ENCODE results near the gene COL1A2.

Gene COL1A2

DNA sequence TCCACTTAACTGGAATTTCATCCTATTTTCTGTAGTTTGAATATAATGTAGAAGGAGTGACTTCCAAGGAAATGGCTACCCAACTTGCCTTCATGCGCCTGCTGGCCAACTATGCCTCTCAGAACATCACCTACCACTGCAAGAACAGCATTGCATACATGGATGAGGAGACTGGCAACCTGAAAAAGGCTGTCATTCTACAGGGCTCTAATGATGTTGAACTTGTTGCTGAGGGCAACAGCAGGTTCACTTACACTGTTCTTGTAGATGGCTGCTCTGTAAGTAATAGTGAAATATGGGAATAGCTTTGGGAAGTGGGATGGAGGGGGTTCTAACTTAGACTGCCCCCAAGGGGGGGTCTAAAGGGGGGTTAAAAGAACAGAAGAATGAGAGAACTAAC lies 34.5 kb downstream of the COL1A2 start:
- no peaks in the 10 kb centered on the region for H3K9me3 ChIP-seq (ENCODE audit: insufficient read depth, low read length, severe bottlenecking)
- DNase-seq (no peak), ATAC-seq (ENCODE audit: insufficient read depth, low read depth) (no peak)
- H3K27me3 ChIP-seq (ENCODE audit: insufficient read depth, low read length, poor library complexity): peaks cover 10% of the 10 kb centered on the region
- no peaks in the 10 kb centered on the region for H4K20me1 ChIP-seq (ENCODE audit: insufficient read depth, low read length)
- no peak overlapping the region for H3K4me3 ChIP-seq (ENCODE audit: low read depth in 1 of 2, low read length in 2 of 2)
- H3K4me1 ChIP-seq (ENCODE audit: insufficient read depth, low read length): no peaks in the 10 kb centered on the region
- H3K4me2 ChIP-seq (ENCODE audit: insufficient read depth, low read length): no peak overlapping the region
- H2AFZ ChIP-seq (ENCODE audit: low read depth, low read length): no peak overlapping the region
- no peaks in the 10 kb centered on the region for H3K79me2 ChIP-seq (ENCODE audit: insufficient read depth, low read length)
- TF ChIP-seq, protein P1, sequence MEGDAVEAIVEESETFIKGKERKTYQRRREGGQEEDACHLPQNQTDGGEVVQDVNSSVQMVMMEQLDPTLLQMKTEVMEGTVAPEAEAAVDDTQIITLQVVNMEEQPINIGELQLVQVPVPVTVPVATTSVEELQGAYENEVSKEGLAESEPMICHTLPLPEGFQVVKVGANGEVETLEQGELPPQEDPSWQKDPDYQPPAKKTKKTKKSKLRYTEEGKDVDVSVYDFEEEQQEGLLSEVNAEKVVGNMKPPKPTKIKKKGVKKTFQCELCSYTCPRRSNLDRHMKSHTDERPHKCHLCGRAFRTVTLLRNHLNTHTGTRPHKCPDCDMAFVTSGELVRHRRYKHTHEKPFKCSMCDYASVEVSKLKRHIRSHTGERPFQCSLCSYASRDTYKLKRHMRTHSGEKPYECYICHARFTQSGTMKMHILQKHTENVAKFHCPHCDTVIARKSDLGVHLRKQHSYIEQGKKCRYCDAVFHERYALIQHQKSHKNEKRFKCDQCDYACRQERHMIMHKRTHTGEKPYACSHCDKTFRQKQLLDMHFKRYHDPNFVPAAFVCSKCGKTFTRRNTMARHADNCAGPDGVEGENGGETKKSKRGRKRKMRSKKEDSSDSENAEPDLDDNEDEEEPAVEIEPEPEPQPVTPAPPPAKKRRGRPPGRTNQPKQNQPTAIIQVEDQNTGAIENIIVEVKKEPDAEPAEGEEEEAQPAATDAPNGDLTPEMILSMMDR (IDR thresholded peaks at IDR 0.05; ENCODE audit: borderline replicate concordance, extremely low read depth, low read length, poor library complexity, severe bottlenecking): no peak
- no peak for TF ChIP-seq EZH2 (IDR thresholded peaks at IDR 0.05; ENCODE audit: borderline replicate concordance, low read depth, low read length, severe bottlenecking)
- no peak overlapping the region for H3K9ac ChIP-seq (ENCODE audit: low read depth, low read length)
- H3K36me3 ChIP-seq (ENCODE audit: insufficient read depth, low read length): no peaks in the 10 kb centered on the region
- H3K27ac ChIP-seq (ENCODE audit: low read length): no peak overlapping the region

DNA sequence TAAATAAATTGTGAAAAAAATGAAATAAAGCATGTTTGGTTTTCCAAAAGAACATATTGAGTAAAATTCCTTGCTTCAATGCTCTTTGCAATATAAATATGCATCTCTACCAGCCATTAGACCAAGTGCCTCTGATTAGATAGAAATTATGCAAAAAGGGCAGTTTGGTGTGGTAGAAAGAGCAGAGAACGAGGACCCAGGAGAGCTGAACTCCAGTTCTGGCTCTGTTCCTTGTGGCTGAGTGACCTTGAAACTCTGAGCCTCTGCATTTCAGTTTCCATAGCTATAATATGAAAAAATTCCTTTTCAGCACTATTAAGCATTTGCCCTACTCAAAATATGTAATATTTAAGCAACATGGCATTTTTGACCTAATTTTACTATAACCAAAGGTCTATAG lies 36.5 kb downstream of the COL1A2 start:
- no peak overlapping the region for H3K4me3 ChIP-seq (ENCODE audit: low read depth in 1 of 2, low read length in 2 of 2)
- TF ChIP-seq, protein P1 (IDR thresholded peaks at IDR 0.05; ENCODE audit: borderline replicate concordance, extremely low read depth, low read length, poor library complexity, severe bottlenecking): no peak
- TF ChIP-seq EZH2 (IDR thresholded peaks at IDR 0.05; ENCODE audit: borderline replicate concordance, low read depth, low read length, severe bottlenecking): no peak
- no peak overlapping the region for H3K9ac ChIP-seq (ENCODE audit: low read depth, low read length)
- no peaks in the 10 kb centered on the region for H3K4me1 ChIP-seq (ENCODE audit: insufficient read depth, low read length)
- no peak overlapping the region for H3K27ac ChIP-seq (ENCODE audit: low read length)
- ATAC-seq (ENCODE audit: insufficient read depth, low read depth): no peak
- H3K9me3 ChIP-seq (ENCODE audit: insufficient read depth, low read length, severe bottlenecking): no peaks in the 10 kb centered on the region
- H2AFZ ChIP-seq (ENCODE audit: low read depth, low read length): no peak overlapping the region
- DNase-seq: no peak
- H4K20me1 ChIP-seq (ENCODE audit: insufficient read depth, low read length): no peaks in the 10 kb centered on the region
- no peak overlapping the region for H3K4me2 ChIP-seq (ENCODE audit: insufficient read depth, low read length)
- H3K79me2 ChIP-seq (ENCODE audit: insufficient read depth, low read length): no peaks in the 10 kb centered on the region
- peaks cover 10% of the 10 kb centered on the region for H3K27me3 ChIP-seq (ENCODE audit: insufficient read depth, low read length, poor library complexity)
- no peaks in the 10 kb centered on the region for H3K36me3 ChIP-seq (ENCODE audit: insufficient read depth, low read length)

DNA sequence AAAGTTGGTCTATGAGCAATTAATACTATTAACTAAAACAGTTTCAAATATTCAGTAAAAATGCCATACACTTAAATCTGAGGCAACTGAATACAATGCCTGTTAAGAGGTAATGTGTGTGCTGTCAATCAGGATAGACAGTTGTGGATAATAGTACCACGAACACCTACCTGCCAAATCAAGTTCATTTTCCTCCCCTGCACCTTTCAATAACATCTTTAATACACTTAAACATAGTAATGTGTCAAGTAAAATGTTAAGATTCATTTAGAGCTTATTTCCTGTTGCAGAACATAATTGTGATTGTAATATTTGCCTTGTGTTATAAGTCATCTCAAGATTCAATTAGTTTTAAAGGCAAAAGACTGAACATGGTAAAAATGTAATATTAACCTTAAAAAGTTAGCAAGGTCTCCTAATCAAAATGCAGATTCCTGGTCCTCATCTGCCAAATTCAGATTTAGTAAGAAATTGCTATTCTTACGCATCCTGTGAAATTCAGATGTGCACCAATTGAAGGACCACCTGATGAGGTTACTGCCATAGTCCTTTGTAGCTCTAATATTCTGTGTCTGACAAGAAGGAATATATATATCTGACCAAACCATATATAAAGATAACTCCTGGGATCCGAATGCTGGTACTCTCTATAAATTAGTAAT lies 37.1 kb downstream of the COL1A2 start:
- H3K9ac ChIP-seq (ENCODE audit: low read depth, low read length): no peak overlapping the region
- no peaks in the 10 kb centered on the region for H3K79me2 ChIP-seq (ENCODE audit: insufficient read depth, low read length)
- no peak overlapping the region for H3K4me2 ChIP-seq (ENCODE audit: insufficient read depth, low read length)
- H3K27me3 ChIP-seq (ENCODE audit: insufficient read depth, low read length, poor library complexity): peaks cover 10% of the 10 kb centered on the region
- TF ChIP-seq EZH2 (IDR thresholded peaks at IDR 0.05; ENCODE audit: borderline replicate concordance, low read depth, low read length, severe bottlenecking): no peak
- TF ChIP-seq, protein P1 (IDR thresholded peaks at IDR 0.05; ENCODE audit: borderline replicate concordance, extremely low read depth, low read length, poor library complexity, severe bottlenecking): no peak
- no peaks in the 10 kb centered on the region for H3K4me1 ChIP-seq (ENCODE audit: insufficient read depth, low read length)
- H3K9me3 ChIP-seq (ENCODE audit: insufficient read depth, low read length, severe bottlenecking): no peaks in the 10 kb centered on the region
- H2AFZ ChIP-seq (ENCODE audit: low read depth, low read length): no peak overlapping the region
- no peak overlapping the region for H3K27ac ChIP-seq (ENCODE audit: low read length)
- ATAC-seq (ENCODE audit: insufficient read depth, low read depth): no peak
- H3K4me3 ChIP-seq (ENCODE audit: low read depth in 1 of 2, low read length in 2 of 2): no peak overlapping the region
- DNase-seq: no peak
- no peaks in the 10 kb centered on the region for H4K20me1 ChIP-seq (ENCODE audit: insufficient read depth, low read length)
- no peaks in the 10 kb centered on the region for H3K36me3 ChIP-seq (ENCODE audit: insufficient read depth, low read length)
